ENCODE results near the gene ECI2.

Gene ECI2

GRCh38 chr6:4145083-4145482, 9.7 kb upstream of the ECI2 start:
- Histone ChIP-seq H3F3A (ENCODE audit: low read depth) (no peaks in the 10 kb centered on the region), H3K9me2 (replicated peaks; ENCODE audit: low read depth, low read length) (no peaks in the 10 kb centered on the region), H3K9ac (ENCODE audit: low read depth, low read length, poor library complexity, severe bottlenecking) (no peak overlapping the region), H3K36me3 (ENCODE audit: insufficient read depth, low read length) (no peaks in the 10 kb centered on the region), H3K9me3 (ENCODE audit: insufficient read depth, low read depth, low read length) (no peaks in the 10 kb centered on the region), H2AFZ (ENCODE audit: low read length) (no peak overlapping the region), H3K79me2 (ENCODE audit: insufficient read depth, low read length) (no peaks in the 10 kb centered on the region), H3K27me3 (ENCODE audit: insufficient read depth, low read length, poor library complexity, severe bottlenecking) (no peaks in the 10 kb centered on the region), H3K4me3 (ENCODE audit: low read length, poor library complexity, severe bottlenecking) (no peak overlapping the region), H3K4me2 (ENCODE audit: low read depth, low read length, poor library complexity, severe bottlenecking) (no peak overlapping the region), H3K4me1 (ENCODE audit: insufficient read depth, low read length, poor library complexity, severe bottlenecking) (no peaks in the 10 kb centered on the region), H4K20me1 (ENCODE audit: insufficient read depth, low read length, poor library complexity, severe bottlenecking) (no peaks in the 10 kb centered on the region)
- no peak for TF ChIP-seq EZH2phosphoT487 (IDR thresholded peaks at IDR 0.05; ENCODE audit: borderline replicate concordance)
- TF ChIP-seq, protein P1, sequence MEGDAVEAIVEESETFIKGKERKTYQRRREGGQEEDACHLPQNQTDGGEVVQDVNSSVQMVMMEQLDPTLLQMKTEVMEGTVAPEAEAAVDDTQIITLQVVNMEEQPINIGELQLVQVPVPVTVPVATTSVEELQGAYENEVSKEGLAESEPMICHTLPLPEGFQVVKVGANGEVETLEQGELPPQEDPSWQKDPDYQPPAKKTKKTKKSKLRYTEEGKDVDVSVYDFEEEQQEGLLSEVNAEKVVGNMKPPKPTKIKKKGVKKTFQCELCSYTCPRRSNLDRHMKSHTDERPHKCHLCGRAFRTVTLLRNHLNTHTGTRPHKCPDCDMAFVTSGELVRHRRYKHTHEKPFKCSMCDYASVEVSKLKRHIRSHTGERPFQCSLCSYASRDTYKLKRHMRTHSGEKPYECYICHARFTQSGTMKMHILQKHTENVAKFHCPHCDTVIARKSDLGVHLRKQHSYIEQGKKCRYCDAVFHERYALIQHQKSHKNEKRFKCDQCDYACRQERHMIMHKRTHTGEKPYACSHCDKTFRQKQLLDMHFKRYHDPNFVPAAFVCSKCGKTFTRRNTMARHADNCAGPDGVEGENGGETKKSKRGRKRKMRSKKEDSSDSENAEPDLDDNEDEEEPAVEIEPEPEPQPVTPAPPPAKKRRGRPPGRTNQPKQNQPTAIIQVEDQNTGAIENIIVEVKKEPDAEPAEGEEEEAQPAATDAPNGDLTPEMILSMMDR (conservative IDR thresholded peaks at IDR 0.05; ENCODE audit: low read length): no peak

DNA sequence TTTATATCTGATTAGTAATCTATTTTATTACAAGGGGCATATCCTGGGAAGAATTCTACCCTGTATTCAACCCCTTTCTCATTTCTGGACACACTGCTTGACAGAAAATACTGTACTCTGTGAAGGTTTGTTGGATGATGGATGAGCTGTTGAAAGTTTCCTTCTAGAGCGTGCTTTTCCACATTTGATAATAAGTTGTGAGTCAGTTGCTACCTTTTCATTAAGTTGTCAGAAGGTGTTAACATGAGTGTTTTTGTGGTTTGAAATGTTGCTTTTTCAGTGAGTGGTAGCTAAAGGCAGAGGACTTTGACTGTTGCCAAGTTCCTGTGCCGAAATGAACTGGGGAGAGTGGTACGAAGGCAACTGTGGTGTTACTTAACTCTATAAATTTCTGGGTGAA, 3.9 kb upstream of the ECI2 start:
- H3K4me2 ChIP-seq (ENCODE audit: low read depth, low read length, poor library complexity, severe bottlenecking): no peak overlapping the region
- no peaks in the 10 kb centered on the region; the same call in 1 of the 2 replicates for H3F3A ChIP-seq (ENCODE audit: low read depth)
- peaks cover 16% of the 10 kb centered on the region for H3K4me1 ChIP-seq (ENCODE audit: insufficient read depth, low read length, poor library complexity, severe bottlenecking)
- peaks cover 10% of the 10 kb centered on the region for H3K79me2 ChIP-seq (ENCODE audit: insufficient read depth, low read length)
- no peaks in the 10 kb centered on the region for H4K20me1 ChIP-seq (ENCODE audit: insufficient read depth, low read length, poor library complexity, severe bottlenecking)
- no peaks in the 10 kb centered on the region for H3K9me2 ChIP-seq (replicated peaks; ENCODE audit: low read depth, low read length)
- TF ChIP-seq, protein P1 (conservative IDR thresholded peaks at IDR 0.05; ENCODE audit: low read length): no peak
- no peak for TF ChIP-seq EZH2phosphoT487 (IDR thresholded peaks at IDR 0.05; ENCODE audit: borderline replicate concordance)
- no peak overlapping the region for H3K4me3 ChIP-seq (ENCODE audit: low read length, poor library complexity, severe bottlenecking)
- H3K27me3 ChIP-seq (ENCODE audit: insufficient read depth, low read length, poor library complexity, severe bottlenecking): no peaks in the 10 kb centered on the region
- no peak overlapping the region for H2AFZ ChIP-seq (ENCODE audit: low read length)
- H3K9ac ChIP-seq (ENCODE audit: low read depth, low read length, poor library complexity, severe bottlenecking): no peak overlapping the region
- no peaks in the 10 kb centered on the region for H3K9me3 ChIP-seq (ENCODE audit: insufficient read depth, low read depth, low read length)
- no peaks in the 10 kb centered on the region for H3K36me3 ChIP-seq (ENCODE audit: insufficient read depth, low read length)

DNA sequence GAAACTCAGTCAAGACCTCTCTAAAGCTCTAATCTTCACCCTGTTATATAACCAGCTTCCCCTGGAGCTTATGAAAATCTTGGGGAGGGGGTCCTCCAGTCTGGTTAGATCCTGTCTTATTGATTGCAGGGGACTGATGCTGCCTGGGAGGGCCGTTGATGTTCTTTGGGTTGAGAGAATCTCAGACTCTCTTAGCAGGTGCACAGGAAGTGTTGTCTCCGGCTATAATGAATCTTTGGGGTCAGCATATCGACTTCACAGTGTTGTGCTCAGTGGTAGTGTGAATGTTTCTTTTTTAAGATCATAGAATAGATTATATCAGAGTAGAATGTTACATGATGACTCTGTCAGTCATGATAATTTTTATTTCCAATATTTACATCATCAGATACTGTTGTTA, 2.8 kb upstream of the ECI2 start:
- Histone ChIP-seq H3K4me1 (ENCODE audit: insufficient read depth, low read length, poor library complexity, severe bottlenecking) (peaks cover 27% of the 10 kb centered on the region), H3K79me2 (ENCODE audit: insufficient read depth, low read length) (peaks cover 21% of the 10 kb centered on the region), H2AFZ (ENCODE audit: low read length) (no peak overlapping the region; the same call in 1 of the 2 replicates), H3K27me3 (ENCODE audit: insufficient read depth, low read length, poor library complexity, severe bottlenecking) (no peaks in the 10 kb centered on the region), H3K4me2 (ENCODE audit: low read depth, low read length, poor library complexity, severe bottlenecking) (no peak overlapping the region), H4K20me1 (ENCODE audit: insufficient read depth, low read length, poor library complexity, severe bottlenecking) (no peaks in the 10 kb centered on the region), H3K9me2 (replicated peaks; ENCODE audit: low read depth, low read length) (no peaks in the 10 kb centered on the region), H3F3A (ENCODE audit: low read depth) (no peaks in the 10 kb centered on the region; the same call in 1 of the 2 replicates), H3K9me3 (ENCODE audit: insufficient read depth, low read depth, low read length) (no peaks in the 10 kb centered on the region), H3K36me3 (ENCODE audit: insufficient read depth, low read length) (no peaks in the 10 kb centered on the region), H3K4me3 (ENCODE audit: low read length, poor library complexity, severe bottlenecking) (no peak overlapping the region), H3K9ac (ENCODE audit: low read depth, low read length, poor library complexity, severe bottlenecking) (no peak overlapping the region)
- TF ChIP-seq, protein P1 (conservative IDR thresholded peaks at IDR 0.05; ENCODE audit: low read length): no peak
- TF ChIP-seq EZH2phosphoT487 (IDR thresholded peaks at IDR 0.05; ENCODE audit: borderline replicate concordance): no peak

Data from Loucy (cell line).